ENCODE results near the gene RANBP3.
"Not testable (repeated sequence)": the region's sequence is repeated elsewhere in the genome, so short reads cannot be mapped to it uniquely, and the experiment has no call there.

The RANBP3 gene

GRCh38 chr19:5985837-5986236 is 7.9 kb upstream of the RANBP3 start:
- not testable (repeated sequence) for DNase-seq (ENCODE audit: low spot score)

- DNase-seq (ENCODE audit: low spot score) = no peak
Observed at GRCh38 chr19:5985098-5985783, 7.3 kb upstream of the RANBP3 start.

- DNase-seq (ENCODE audit: low spot score) = no peak
Observed at GRCh38 chr19:5984600-5984999, 6.7 kb upstream of the RANBP3 start.

- no peak for DNase-seq (ENCODE audit: low spot score)
Observed at GRCh38 chr19:5983367-5983955, 5.5 kb upstream of the RANBP3 start.

GRCh38 chr19:5978606-5979552 is 939 bp upstream of the RANBP3 start:
- no peak for DNase-seq (ENCODE audit: low spot score)

- DNase-seq (ENCODE audit: low spot score) = no peak
Observed at GRCh38 chr19:5977222-5977784, 637 bp downstream of the RANBP3 start.

- no peak for DNase-seq (ENCODE audit: low spot score)
Observed at GRCh38 chr19:5976768-5977167, 1.2 kb downstream of the RANBP3 start.

GRCh38 chr19:5975388-5975728 is 2.6 kb downstream of the RANBP3 start:
- no peak for DNase-seq (ENCODE audit: low spot score)

GRCh38 chr19:5974721-5975387 is 3.1 kb downstream of the RANBP3 start:
- no peak for DNase-seq (ENCODE audit: low spot score)

GRCh38 chr19:5973867-5974635 is 3.9 kb downstream of the RANBP3 start:
- DNase-seq (ENCODE audit: low spot score) = no peak

- no peak for DNase-seq (ENCODE audit: low spot score)
Observed at GRCh38 chr19:5973376-5973775, 4.6 kb downstream of the RANBP3 start.

GRCh38 chr19:5972355-5972731 is 5.6 kb downstream of the RANBP3 start:
- no peak for DNase-seq (ENCODE audit: low spot score)

GRCh38 chr19:5971714-5972354 is 6.1 kb downstream of the RANBP3 start:
- no peak for DNase-seq (ENCODE audit: low spot score)

- no peak for DNase-seq (ENCODE audit: low spot score)
Observed at GRCh38 chr19:5969476-5969875, 8.5 kb downstream of the RANBP3 start.

- no peak for DNase-seq (ENCODE audit: low spot score)
Observed at GRCh38 chr19:5968431-5969373, 9.2 kb downstream of the RANBP3 start.

GRCh38 chr19:5967994-5968430 is 9.9 kb downstream of the RANBP3 start:
- peak; percentile 87 for DNase-seq (ENCODE audit: low spot score)

GRCh38 chr19:5967571-5967970 is 10.4 kb downstream of the RANBP3 start:
- no peak for DNase-seq (ENCODE audit: low spot score)

- no peak for DNase-seq (ENCODE audit: low spot score)
Observed at GRCh38 chr19:5966941-5967340, 11.0 kb downstream of the RANBP3 start.

- DNase-seq (ENCODE audit: low spot score) = no peak
Observed at GRCh38 chr19:5966215-5966614, 11.7 kb downstream of the RANBP3 start.

All from globus pallidus (tissue), 1 donor.